GM12865 (cell line): ENCODE results near the gene CFD.

Experiments
- DNase-seq: peaks from one replicate; pipeline ENCODE4 v3.0.0; 2010; ENCODE audit warnings: low read depth
- H3K4me3 ChIP-seq: 2 replicates; pipeline ENCODE4 v1.5.1; 2011; ENCODE audit warnings: mild to moderate bottlenecking, low read depth, low read length, control low read depth
- CTCF ChIP-seq: IDR thresholded peaks from 2 replicates; pipeline ENCODE4 v1.5.1; 2011; ENCODE audit warnings: low read length, control low read depth, low read depth, inconsistent platforms; ENCODE audit not compliant: insufficient read depth; ENCODE audit errors: missing control alignments

CFD gene

GRCh38 chr19:902093-902370 lies 42.6 kb downstream of the CFD start:
- no peak for DNase-seq
- TF ChIP-seq CTCF, result no peak
- H3K4me3 ChIP-seq, result no peak overlapping the region

- no peak overlapping the region for H3K4me3 ChIP-seq
- TF ChIP-seq CTCF, result no peak
Measured at GRCh38 chr19:902446-903226, 43.2 kb downstream of the CFD start.

GRCh38 chr19:903266-903797 lies 43.9 kb downstream of the CFD start:
- H3K4me3 ChIP-seq, result no peak overlapping the region
- DNase-seq, result no peak
- no peak for TF ChIP-seq CTCF

More at GRCh38 chr19:902446-903226, 43.2 kb downstream of the CFD start:
- DNase-seq, result no peak

DNA sequence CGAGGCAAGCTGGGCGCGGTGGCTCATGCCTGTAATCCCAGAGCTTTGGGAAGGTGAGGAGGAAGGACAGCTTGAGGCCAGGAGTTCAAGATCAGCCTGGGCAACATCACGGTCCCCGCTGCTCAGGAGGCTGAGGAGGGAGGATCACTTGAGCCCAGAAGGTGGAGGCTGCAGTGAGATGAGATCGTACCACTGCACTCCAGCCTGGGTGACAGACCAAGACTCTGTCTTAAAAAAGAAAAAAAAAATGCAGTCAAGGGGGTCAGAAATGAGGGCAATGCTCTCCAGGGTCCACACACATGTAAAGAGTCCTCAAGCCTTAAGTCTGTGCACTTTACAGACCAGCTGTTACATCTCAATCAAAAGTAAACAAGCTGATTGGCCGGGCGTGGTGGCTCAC lies 45.1 kb downstream of the CFD start:
- DNase-seq, result no peak
- no peak for TF ChIP-seq CTCF
- H3K4me3 ChIP-seq, result no peak overlapping the region

GRCh38 chr19:906480-906879 lies 47.0 kb downstream of the CFD start:
- peak; percentile 66 for DNase-seq
- TF ChIP-seq CTCF, result no peak
- H3K4me3 ChIP-seq, result no peak overlapping the region

DNA sequence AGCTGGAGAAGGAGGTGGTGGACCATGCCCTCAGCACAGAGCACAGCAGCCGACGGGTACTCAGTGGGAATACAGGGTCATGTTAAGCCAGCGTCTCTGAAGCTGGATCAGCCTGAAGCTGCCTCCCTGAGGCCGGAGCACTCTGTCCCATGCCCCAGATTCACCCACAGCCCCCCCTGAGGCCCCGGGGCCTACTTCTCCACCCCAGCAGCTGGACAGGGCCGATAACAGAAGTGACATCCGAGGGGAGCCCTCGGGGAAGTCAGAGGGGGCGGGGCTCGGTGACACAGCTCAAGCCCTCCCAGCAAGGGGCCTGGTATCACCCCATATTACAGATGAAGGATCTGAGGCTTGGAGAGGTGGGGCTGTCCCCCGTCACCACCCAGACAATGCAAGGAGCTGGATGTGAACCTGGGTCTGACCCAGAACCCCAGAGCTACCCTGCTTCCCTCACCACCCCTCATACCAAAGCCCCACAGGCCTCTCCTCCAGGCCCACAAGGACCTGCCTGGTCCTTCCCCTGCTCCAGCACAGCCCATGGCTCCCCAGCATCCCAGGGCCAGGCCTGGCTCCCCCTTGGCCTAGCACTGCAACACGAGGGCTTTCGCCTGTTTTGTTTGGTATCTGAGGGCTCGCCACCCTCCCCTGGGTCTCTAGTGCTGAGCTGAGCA lies 47.9 kb downstream of the CFD start:
- no peak for TF ChIP-seq CTCF
- DNase-seq, result peak; percentile 64
- no peak overlapping the region for H3K4me3 ChIP-seq
